Mononuclear cell (primary cell): Measurements from ENCODE around the gene KRTAP4-4. TPM values are rescaled to one million over a fixed set of nuclear protein-coding genes. Genes with fewer than 3 reads are reported as not detected.
"Not testable (repeated sequence)": the region's sequence is repeated elsewhere in the genome, so short reads cannot be mapped to it uniquely, and the experiment has no call there.

Experiments used
- H3K27me3 ChIP-seq: 2 replicates; pipeline ENCODE4 v1.6.0; 2011; ENCODE audit warnings: low read length, control low read depth; ENCODE audit not compliant: insufficient read depth
- H3K4me1 ChIP-seq: 2 replicates; pipeline ENCODE4 v1.5.1; 2011; ENCODE audit warnings: mild to moderate bottlenecking, low read length, control low read depth; ENCODE audit not compliant: insufficient read depth
- H3K4me3 ChIP-seq: 2 replicates; pipeline ENCODE4 v1.5.1; 2011; ENCODE audit warnings: mild to moderate bottlenecking, low read length, moderate library complexity
- H3K9me3 ChIP-seq: 2 replicates; pipeline ENCODE4 v1.5.1; 2011; ENCODE audit warnings: low read depth, mild to moderate bottlenecking, control low read depth, low read length
- total RNA-seq: library from RNA; depleted of rRNA; stranded (reverse); fragments of >200 nt; gene quantifications from one replicate; pipeline ENCODE4 v1.2.3, GENCODE V29; 2012

The KRTAP4-4 gene
- total RNA-seq = not detected

GRCh38 chr17:41160648-41161047 lies at the start of gene KRTAP4-4:
Gene KRTAP4-4 (minus strand): TSS chr17:41160748. CDS start chr17:41160691, 57 bp downstream.
- Histone ChIP-seq H3K4me1 (no peaks in the 10 kb centered on the region), H3K27me3 (peaks cover 11% of the 10 kb centered on the region), H3K9me3 (no peaks in the 10 kb centered on the region), H3K4me3 (no peak within 1 kb of the TSS)

- no peaks in the 10 kb centered on the region for H3K9me3 ChIP-seq
- H3K27me3 ChIP-seq = peaks cover 2% of the 10 kb centered on the region
- no peaks in the 10 kb centered on the region for H3K4me1 ChIP-seq
- H3K4me3 ChIP-seq = no peak overlapping the region
These were observed 39.0 kb upstream of the KRTAP4-4 start for GRCh38 chr17:41199421-41200078.

- Histone ChIP-seq H3K4me3 (no peak overlapping the region), H3K9me3 (no peaks in the 10 kb centered on the region), H3K4me1 (no peaks in the 10 kb centered on the region), H3K27me3 (peaks cover 2% of the 10 kb centered on the region)
These were observed 35.5 kb upstream of the KRTAP4-4 start for GRCh38 chr17:41196068-41196467.

GRCh38 chr17:41190328-41190727 lies 29.8 kb upstream of the KRTAP4-4 start:
- H3K27me3 ChIP-seq = peaks cover 6% of the 10 kb centered on the region
- no peaks in the 10 kb centered on the region for H3K4me1 ChIP-seq
- no peak overlapping the region for H3K4me3 ChIP-seq
- H3K9me3 ChIP-seq = no peaks in the 10 kb centered on the region

GRCh38 chr17:41189837-41190318 lies 29.3 kb upstream of the KRTAP4-4 start, which contains the start of gene KRTAP9-1:
Gene KRTAP9-1 (plus strand): TSS chr17:41189887. CDS start chr17:41189887, 0 bp downstream.
- H3K27me3 ChIP-seq = not testable (repeated sequence)

GRCh38 chr17:41186872-41187271 lies 26.3 kb upstream of the KRTAP4-4 start:
- Histone ChIP-seq H3K4me3 (no peak overlapping the region), H3K4me1 (no peaks in the 10 kb centered on the region), H3K9me3 (no peaks in the 10 kb centered on the region), H3K27me3 (peaks cover 6% of the 10 kb centered on the region)

More at GRCh38 chr17:41189837-41190318, 29.3 kb upstream of the KRTAP4-4 start, which contains the start of gene KRTAP9-1:
- H3K4me3 ChIP-seq, H3K4me1 ChIP-seq, H3K9me3 ChIP-seq: not testable (repeated sequence)

GRCh38 chr17:41185001-41185400 lies 24.5 kb upstream of the KRTAP4-4 start:
- no peaks in the 10 kb centered on the region for H3K4me1 ChIP-seq
- no peaks in the 10 kb centered on the region for H3K9me3 ChIP-seq
- peaks cover 3% of the 10 kb centered on the region for H3K27me3 ChIP-seq
- no peak overlapping the region for H3K4me3 ChIP-seq

- Histone ChIP-seq H3K27me3 (peaks cover 3% of the 10 kb centered on the region), H3K9me3 (no peaks in the 10 kb centered on the region), H3K4me1 (no peaks in the 10 kb centered on the region), H3K4me3 (no peak within 1 kb of the TSS)
These were observed 24.0 kb upstream of the KRTAP4-4 start, which contains the start of gene KRTAP4-1 for GRCh38 chr17:41184480-41184961. Gene KRTAP4-1 (minus strand): TSS chr17:41184911. CDS start chr17:41184854, 57 bp downstream.

GRCh38 chr17:41178843-41179616 lies 18.5 kb upstream of the KRTAP4-4 start:
- Histone ChIP-seq H3K9me3 (no peaks in the 10 kb centered on the region), H3K27me3 (no peaks in the 10 kb centered on the region), H3K4me1 (peaks cover 20% of the 10 kb centered on the region), H3K4me3 (no peak overlapping the region)

GRCh38 chr17:41178341-41178740 lies 17.8 kb upstream of the KRTAP4-4 start:
- no peak overlapping the region for H3K4me3 ChIP-seq
- H3K4me1 ChIP-seq = peaks cover 20% of the 10 kb centered on the region
- H3K27me3 ChIP-seq = no peaks in the 10 kb centered on the region
- H3K9me3 ChIP-seq = no peaks in the 10 kb centered on the region

- Histone ChIP-seq H3K4me1 (peaks cover 20% of the 10 kb centered on the region), H3K9me3 (no peaks in the 10 kb centered on the region), H3K27me3 (no peaks in the 10 kb centered on the region), H3K4me3 (no peak within 1 kb of the TSS)
These were observed 17.3 kb upstream of the KRTAP4-4 start, which contains the start of gene KRTAP4-2 for GRCh38 chr17:41177727-41178271. Gene KRTAP4-2 (minus strand): TSS chr17:41178221. CDS start chr17:41178164, 57 bp downstream.

GRCh38 chr17:41176744-41177387 lies 16.3 kb upstream of the KRTAP4-4 start:
- H3K4me3 ChIP-seq = no peak overlapping the region
- H3K4me1 ChIP-seq = peaks cover 20% of the 10 kb centered on the region

GRCh38 chr17:41171886-41172285 lies 11.3 kb upstream of the KRTAP4-4 start:
- H3K4me1 ChIP-seq = peaks cover 11% of the 10 kb centered on the region
- H3K4me3 ChIP-seq = no peak overlapping the region
- no peaks in the 10 kb centered on the region for H3K27me3 ChIP-seq
- H3K9me3 ChIP-seq = no peaks in the 10 kb centered on the region

More at GRCh38 chr17:41176744-41177387, 16.3 kb upstream of the KRTAP4-4 start:
- no peaks in the 10 kb centered on the region for H3K9me3 ChIP-seq
- no peaks in the 10 kb centered on the region for H3K27me3 ChIP-seq

- Histone ChIP-seq H3K27me3 (peaks cover 3% of the 10 kb centered on the region), H3K4me3 (no peak within 1 kb of the TSS), H3K4me1 (no peaks in the 10 kb centered on the region), H3K9me3 (no peaks in the 10 kb centered on the region)
These were observed 7.6 kb upstream of the KRTAP4-4 start, which contains the start of gene KRTAP4-3 for GRCh38 chr17:41168121-41168520. Gene KRTAP4-3 (minus strand): TSS chr17:41168221. CDS start chr17:41168172, 49 bp downstream.
